Osteocyte (in vitro differentiated cells): ENCODE results near the gene OR5B17. TPM values are rescaled to one million over a fixed set of nuclear protein-coding genes. Genes with fewer than 3 reads are reported as not detected.
A peak's percentile ranks its signal among the peaks of the same experiment; 100 is the strongest.
"Not testable (repeated sequence)": the region's sequence is repeated elsewhere in the genome, so short reads cannot be mapped to it uniquely, and the experiment has no call there.

ENCODE experiments used
- DNase-seq: peaks from one replicate; pipeline ENCODE4 v3.0.0; 2021; ENCODE audit warnings: mixed read lengths; ENCODE audit not compliant: unreplicated experiment; ENCODE audit errors: extremely low spot score
- H3K27ac Mint-ChIP-seq: one replicate; pipeline ENCODE4 v1.8.0; 2021; ENCODE audit warnings: mild to moderate bottlenecking, mixed read lengths; ENCODE audit not compliant: unreplicated experiment
- H3K27me3 Mint-ChIP-seq: one replicate; pipeline ENCODE4 v1.8.0; 2021; ENCODE audit warnings: mixed read lengths; ENCODE audit not compliant: unreplicated experiment
- H3K36me3 Mint-ChIP-seq: one replicate; pipeline ENCODE4 v1.8.0; 2021; ENCODE audit warnings: mixed read lengths; ENCODE audit not compliant: unreplicated experiment
- H3K4me1 Mint-ChIP-seq: one replicate; pipeline ENCODE4 v1.8.0; 2021; ENCODE audit warnings: mixed read lengths; ENCODE audit not compliant: unreplicated experiment
- H3K4me3 Mint-ChIP-seq: one replicate; pipeline ENCODE4 v1.8.0; 2021; ENCODE audit warnings: mild to moderate bottlenecking, moderate library complexity, mixed read lengths; ENCODE audit not compliant: unreplicated experiment
- H3K9me3 Mint-ChIP-seq: one replicate; pipeline ENCODE4 v1.8.0; 2021; ENCODE audit warnings: mixed read lengths; ENCODE audit not compliant: unreplicated experiment
- long read RNA-seq: library from polyadenylated mRNA; unstranded; transcript quantifications from one replicate; pipeline ENCODE4 v2.0.0, GENCODE V29; 2021
- total RNA-seq: library from RNA; stranded (reverse); gene quantifications from 2 replicates; pipeline ENCODE4 v1.2.1, GENCODE V29; 2021
- TF ChIP-seq, protein P1 (sequence below): fragments of 200-600 bp; sonication (generic); IDR thresholded peaks from 2 replicates; pipeline ENCODE4 v1.5.0; 2021; ENCODE audit warnings: antibody characterized with exemption, mild to moderate bottlenecking, moderate library complexity

Gene OR5B17
- not detected in 2 replicates for total RNA-seq
- long read RNA-seq, result 0 reads

DNA sequence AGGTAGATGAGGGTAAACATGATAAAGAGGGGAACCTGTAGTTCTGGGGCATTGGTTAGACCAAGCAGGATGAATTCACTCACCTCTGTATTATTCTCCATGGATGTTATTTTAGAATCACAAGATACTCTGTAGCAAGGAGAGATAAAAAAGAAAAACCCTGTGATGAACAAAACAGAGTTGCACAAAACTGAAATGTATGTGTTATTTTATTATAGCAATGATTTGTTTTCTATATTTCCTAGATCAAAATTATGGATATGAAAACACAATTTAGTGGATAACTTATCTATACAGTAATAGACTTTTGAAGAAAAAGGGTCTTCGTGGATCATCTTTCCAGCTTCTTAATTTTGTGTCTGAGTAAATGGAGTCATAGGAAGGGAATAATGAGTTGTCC is at the start of gene OR5B17:
TSS of gene OR5B17 (minus strand) at position 101 of the 400 bp plus-strand sequence. CDS start at position 101, 0 bp downstream.
- Mint-ChIP-seq H3K4me1 (peaks cover 9% of the 10 kb centered on the region), H3K36me3 (no peaks in the 10 kb centered on the region), H3K27me3 (peaks cover 31% of the 10 kb centered on the region), H3K27ac (no peak within 1 kb of the TSS), H3K4me3 (no peak within 1 kb of the TSS), H3K9me3 (no peaks in the 10 kb centered on the region)
- TF ChIP-seq, protein P1, sequence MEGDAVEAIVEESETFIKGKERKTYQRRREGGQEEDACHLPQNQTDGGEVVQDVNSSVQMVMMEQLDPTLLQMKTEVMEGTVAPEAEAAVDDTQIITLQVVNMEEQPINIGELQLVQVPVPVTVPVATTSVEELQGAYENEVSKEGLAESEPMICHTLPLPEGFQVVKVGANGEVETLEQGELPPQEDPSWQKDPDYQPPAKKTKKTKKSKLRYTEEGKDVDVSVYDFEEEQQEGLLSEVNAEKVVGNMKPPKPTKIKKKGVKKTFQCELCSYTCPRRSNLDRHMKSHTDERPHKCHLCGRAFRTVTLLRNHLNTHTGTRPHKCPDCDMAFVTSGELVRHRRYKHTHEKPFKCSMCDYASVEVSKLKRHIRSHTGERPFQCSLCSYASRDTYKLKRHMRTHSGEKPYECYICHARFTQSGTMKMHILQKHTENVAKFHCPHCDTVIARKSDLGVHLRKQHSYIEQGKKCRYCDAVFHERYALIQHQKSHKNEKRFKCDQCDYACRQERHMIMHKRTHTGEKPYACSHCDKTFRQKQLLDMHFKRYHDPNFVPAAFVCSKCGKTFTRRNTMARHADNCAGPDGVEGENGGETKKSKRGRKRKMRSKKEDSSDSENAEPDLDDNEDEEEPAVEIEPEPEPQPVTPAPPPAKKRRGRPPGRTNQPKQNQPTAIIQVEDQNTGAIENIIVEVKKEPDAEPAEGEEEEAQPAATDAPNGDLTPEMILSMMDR, result no peak
- DNase-seq, result no peak

DNA sequence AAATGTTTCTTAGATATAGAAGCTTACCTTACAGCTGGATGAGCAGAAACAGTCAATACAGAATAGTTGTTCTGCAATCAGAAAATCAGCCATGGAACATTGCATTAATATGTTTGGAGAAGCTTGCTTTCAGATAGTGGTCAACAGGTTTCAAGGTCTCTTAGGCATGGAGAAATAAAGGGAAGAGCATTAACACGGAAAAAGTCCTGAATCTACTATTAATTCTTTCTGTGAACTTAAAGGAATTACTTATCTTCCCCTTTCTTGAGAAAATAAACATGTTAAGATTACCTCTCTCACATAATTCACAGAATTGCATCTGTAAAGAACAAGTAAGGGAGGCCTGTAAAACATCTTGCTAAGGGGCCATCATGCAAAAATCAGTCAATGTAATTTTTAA is 47.9 kb upstream of the OR5B17 start, which contains the start of gene OR5B3:
TSS of gene OR5B3 (minus strand) at position 101 of the 400 bp plus-strand sequence. CDS start 3,465 bp downstream, outside the sequence.
- DNase-seq, result no peak
- H3K4me1 Mint-ChIP-seq, result no peaks in the 10 kb centered on the region
- no peak within 1 kb of the TSS for H3K27ac Mint-ChIP-seq
- peaks cover 11% of the 10 kb centered on the region for H3K27me3 Mint-ChIP-seq
- peaks cover 11% of the 10 kb centered on the region for H3K9me3 Mint-ChIP-seq
- TF ChIP-seq, protein P1, result no peak
- no peaks in the 10 kb centered on the region for H3K36me3 Mint-ChIP-seq
- H3K4me3 Mint-ChIP-seq, result no peak within 1 kb of the TSS

DNA sequence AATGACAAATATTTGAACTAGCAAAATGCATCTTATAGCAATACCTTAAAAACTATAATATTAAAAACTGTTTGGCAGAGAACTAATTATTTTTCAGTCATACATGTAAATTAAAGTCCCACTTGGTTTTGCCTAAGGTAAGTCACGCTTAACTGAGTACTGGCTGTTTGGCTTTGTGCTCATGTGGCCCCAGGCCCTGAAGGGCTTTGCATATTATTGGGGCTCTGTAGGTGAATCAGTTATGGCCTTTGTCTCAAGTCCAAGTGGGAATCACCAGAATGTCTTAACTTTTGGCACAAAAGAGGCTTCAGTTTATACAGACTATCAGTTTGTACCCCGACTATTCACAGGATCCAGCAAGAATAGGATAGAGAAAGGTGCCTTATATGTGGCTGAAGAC is 40.8 kb upstream of the OR5B17 start:
- not testable (repeated sequence) for H3K27me3 Mint-ChIP-seq, H3K27ac Mint-ChIP-seq, H3K36me3 Mint-ChIP-seq

DNA sequence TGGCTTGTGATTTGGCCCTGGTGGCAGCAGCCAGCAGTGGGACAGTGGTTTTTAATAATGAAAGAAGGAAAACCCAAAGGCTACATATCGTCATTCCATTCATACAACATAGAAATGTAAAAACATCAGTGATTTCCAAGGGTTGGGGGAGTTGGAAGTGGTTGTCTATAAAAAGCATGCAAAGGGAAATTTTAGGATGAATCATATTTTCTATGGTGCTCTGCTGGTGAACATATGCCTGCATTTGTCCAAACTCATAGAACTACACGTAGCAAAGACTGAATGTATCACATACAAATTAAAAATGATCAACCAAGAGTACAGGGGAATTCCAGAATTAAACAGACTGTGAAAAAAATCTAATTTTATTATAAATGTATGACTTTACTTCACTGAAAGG is 36.7 kb upstream of the OR5B17 start:
- TF ChIP-seq, protein P1, result no peak
- Mint-ChIP-seq H3K27me3 (no peaks in the 10 kb centered on the region), H3K4me1 (peaks cover 40% of the 10 kb centered on the region), H3K4me3 (no peak overlapping the region), H3K9me3 (peaks cover 19% of the 10 kb centered on the region), H3K27ac (no peak overlapping the region), H3K36me3 (no peaks in the 10 kb centered on the region)
- DNase-seq, result no peak

More for the DNA sequence above, 40.8 kb upstream of the OR5B17 start:
- DNase-seq, H3K4me3 Mint-ChIP-seq, H3K4me1 Mint-ChIP-seq: not testable (repeated sequence)
- H3K9me3 Mint-ChIP-seq, result peaks cover 15% of the 10 kb centered on the region

DNA sequence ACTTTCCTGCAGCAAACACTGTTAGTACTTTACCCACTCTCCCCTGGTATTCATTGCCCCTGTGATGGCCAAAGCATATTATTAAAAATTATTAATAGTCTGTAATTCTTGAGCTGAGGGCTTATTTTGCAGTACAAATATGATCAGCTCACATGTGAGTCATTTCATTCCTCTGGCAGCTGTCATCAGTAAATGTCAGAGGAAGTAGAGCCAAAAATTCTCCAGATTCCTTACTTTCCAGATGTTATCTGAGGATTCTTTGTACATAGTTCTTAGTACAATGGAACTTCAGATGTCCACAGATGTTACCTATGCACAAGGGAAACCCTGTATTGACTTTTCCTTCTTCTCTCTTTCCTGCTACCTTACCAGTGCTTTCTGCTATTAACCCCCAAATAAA is 35.3 kb upstream of the OR5B17 start:
- TF ChIP-seq, protein P1, result no peak
- Mint-ChIP-seq H3K27me3 (no peaks in the 10 kb centered on the region), H3K27ac (peak overlapping the region; percentile 52), H3K4me3 (no peak overlapping the region), H3K9me3 (peaks cover 19% of the 10 kb centered on the region), H3K36me3 (no peaks in the 10 kb centered on the region), H3K4me1 (peaks cover 40% of the 10 kb centered on the region)
- DNase-seq, result no peak

DNA sequence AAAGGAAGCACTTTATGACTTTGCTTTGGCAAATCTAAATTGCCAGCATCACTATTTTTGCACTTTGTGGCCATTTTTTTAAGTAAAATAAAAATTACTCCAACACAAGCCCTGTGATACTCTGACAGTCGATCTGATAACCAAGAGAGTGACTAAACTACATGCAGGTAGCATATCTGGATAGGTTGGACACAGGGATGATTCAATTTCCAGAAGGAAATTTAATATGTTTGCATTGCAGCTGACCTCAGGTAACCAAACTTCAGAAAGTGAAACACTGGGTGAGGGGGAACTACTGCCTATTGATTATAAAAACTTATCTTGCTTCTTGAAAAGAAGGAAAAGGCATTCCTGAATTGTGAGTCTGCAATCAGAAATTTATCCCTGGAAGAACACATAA is 33.9 kb upstream of the OR5B17 start:
- Mint-ChIP-seq H3K4me1 (peaks cover 40% of the 10 kb centered on the region), H3K9me3 (peaks cover 19% of the 10 kb centered on the region), H3K4me3 (no peak overlapping the region), H3K27me3 (no peaks in the 10 kb centered on the region), H3K36me3 (no peaks in the 10 kb centered on the region), H3K27ac (no peak overlapping the region)
- TF ChIP-seq, protein P1, result no peak
- DNase-seq, result no peak
